ENCODE measurements around the gene BARX2.

BARX2 gene

GRCh38 chr11:129417458-129417857 lies 41.8 kb downstream of the BARX2 start:
- TF ChIP-seq IKZF3 (tag by site-specific recombination; IDR thresholded peaks at IDR 0.05) (no peak), ZBTB17 (tag by site-specific recombination; IDR thresholded peaks at IDR 0.05) (no peak), ZNF366 (tag by site-specific recombination; conservative IDR thresholded peaks at IDR 0.05) (no peak), ZNF140 (tag by site-specific recombination; IDR thresholded peaks at IDR 0.05) (no peak), ZNF202 (tag by site-specific recombination; IDR thresholded peaks at IDR 0.05; ENCODE audit: borderline replicate concordance) (no peak), MZF1 (tag by site-specific recombination; IDR thresholded peaks at IDR 0.05; ENCODE audit: borderline replicate concordance) (no peak), EGR2 (tag by site-specific recombination; IDR thresholded peaks at IDR 0.05; ENCODE audit: low read depth) (no peak)
- TF ChIP-seq, protein P1, sequence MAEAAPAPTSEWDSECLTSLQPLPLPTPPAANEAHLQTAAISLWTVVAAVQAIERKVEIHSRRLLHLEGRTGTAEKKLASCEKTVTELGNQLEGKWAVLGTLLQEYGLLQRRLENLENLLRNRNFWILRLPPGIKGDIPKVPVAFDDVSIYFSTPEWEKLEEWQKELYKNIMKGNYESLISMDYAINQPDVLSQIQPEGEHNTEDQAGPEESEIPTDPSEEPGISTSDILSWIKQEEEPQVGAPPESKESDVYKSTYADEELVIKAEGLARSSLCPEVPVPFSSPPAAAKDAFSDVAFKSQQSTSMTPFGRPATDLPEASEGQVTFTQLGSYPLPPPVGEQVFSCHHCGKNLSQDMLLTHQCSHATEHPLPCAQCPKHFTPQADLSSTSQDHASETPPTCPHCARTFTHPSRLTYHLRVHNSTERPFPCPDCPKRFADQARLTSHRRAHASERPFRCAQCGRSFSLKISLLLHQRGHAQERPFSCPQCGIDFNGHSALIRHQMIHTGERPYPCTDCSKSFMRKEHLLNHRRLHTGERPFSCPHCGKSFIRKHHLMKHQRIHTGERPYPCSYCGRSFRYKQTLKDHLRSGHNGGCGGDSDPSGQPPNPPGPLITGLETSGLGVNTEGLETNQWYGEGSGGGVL (tag by site-specific recombination; IDR thresholded peaks at IDR 0.05): no peak
- CTCF ChIA-PET: no interaction called here
- POLR2A ChIA-PET: no interaction called here

GRCh38 chr11:129418039-129418438 lies 42.4 kb downstream of the BARX2 start:
- Histone ChIP-seq H3K27ac (ENCODE audit: extremely low read depth, low read depth, low read length) (no peak overlapping the region), H3K9me3 (ENCODE audit: control insufficient read depth, insufficient read depth, low read depth, low read length) (no peaks in the 10 kb centered on the region), H3K4me1 (ENCODE audit: control insufficient read depth, insufficient read depth, low read length) (no peaks in the 10 kb centered on the region), H3K36me3 (ENCODE audit: control insufficient read depth in 2 of 2, insufficient read depth in 1 of 2, low read length in 2 of 2) (no peaks in the 10 kb centered on the region), H3K4me3 (ENCODE audit: low read depth, low read length) (no peak overlapping the region)
- ChIA-PET CTCF (no interaction called here), POLR2A (interaction anchor here (0.6 kb wide), 1 partner anchor 573 kb away, joined by 4 read pairs; no protein-coding TSS in a partner anchor)
- no peak for TF ChIP-seq ZNF350 (tag by site-specific recombination; IDR thresholded peaks at IDR 0.05)
- no peak for TF ChIP-seq ZBTB7A (tag by site-specific recombination; IDR thresholded peaks at IDR 0.05; ENCODE audit: low read depth)
- no peak for TF ChIP-seq KLF7 (tag by site-specific recombination; IDR thresholded peaks at IDR 0.05; ENCODE audit: borderline replicate concordance)
- TF ChIP-seq ZBTB1 (tag by site-specific recombination; IDR thresholded peaks at IDR 0.05): no peak
- TF ChIP-seq ZNF391 (tag by site-specific recombination; IDR thresholded peaks at IDR 0.05; ENCODE audit: borderline replicate concordance, low read depth): no peak
- TF ChIP-seq BCL11A (tag by site-specific recombination; IDR thresholded peaks at IDR 0.05; ENCODE audit: low read depth): no peak
- no peak for TF ChIP-seq MEIS1 (CRISPR knock-in tag; IDR thresholded peaks at IDR 0.05; ENCODE audit: borderline replicate concordance)
- TF ChIP-seq GLIS2 (tag by site-specific recombination; IDR thresholded peaks at IDR 0.05): no peak
- TF ChIP-seq ZNF626 (tag by site-specific recombination; IDR thresholded peaks at IDR 0.05): no peak
- no peak for TF ChIP-seq ZNF544 (tag by site-specific recombination; IDR thresholded peaks at IDR 0.05)
- no peak for TF ChIP-seq SP7 (tag by site-specific recombination; IDR thresholded peaks at IDR 0.05)

More at GRCh38 chr11:129417458-129417857, 41.8 kb downstream of the BARX2 start:
- Histone ChIP-seq H3K4me1 (ENCODE audit: control insufficient read depth, insufficient read depth, low read length) (no peaks in the 10 kb centered on the region), H3K9me3 (ENCODE audit: control insufficient read depth, insufficient read depth, low read depth, low read length) (no peaks in the 10 kb centered on the region), H3K27ac (ENCODE audit: extremely low read depth, low read depth, low read length) (no peak overlapping the region), H3K36me3 (ENCODE audit: control insufficient read depth in 2 of 2, insufficient read depth in 1 of 2, low read length in 2 of 2) (no peaks in the 10 kb centered on the region), H3K4me3 (ENCODE audit: low read depth, low read length) (no peak overlapping the region)

DNA sequence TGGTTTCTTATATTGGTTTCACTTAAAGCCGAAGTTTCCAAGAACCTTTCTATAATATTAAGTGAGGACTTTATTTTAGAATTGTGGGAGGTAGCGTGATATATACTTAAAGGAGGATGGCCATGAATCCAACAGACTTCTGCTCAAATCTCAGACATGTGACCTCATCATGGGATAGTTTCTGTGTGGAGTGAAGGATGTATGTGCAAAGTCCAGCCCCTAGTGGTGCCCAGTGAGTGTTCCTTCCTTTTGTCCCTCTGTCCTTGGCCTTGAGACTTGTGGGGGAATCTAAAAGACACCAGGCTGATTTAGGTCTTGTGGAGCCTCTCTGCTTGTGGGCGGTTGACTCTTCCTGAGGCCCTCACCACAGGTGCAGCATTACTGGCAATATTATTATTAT lies 43.7 kb downstream of the BARX2 start:
- ChIA-PET POLR2A (no interaction called here), CTCF (no interaction called here)
- Histone ChIP-seq H3K9me3 (ENCODE audit: control insufficient read depth, insufficient read depth, low read depth, low read length) (no peaks in the 10 kb centered on the region), H3K36me3 (ENCODE audit: control insufficient read depth in 2 of 2, insufficient read depth in 1 of 2, low read length in 2 of 2) (no peaks in the 10 kb centered on the region), H3K4me1 (ENCODE audit: control insufficient read depth, insufficient read depth, low read length) (no peaks in the 10 kb centered on the region), H3K27ac (ENCODE audit: extremely low read depth, low read depth, low read length) (no peak overlapping the region), H3K4me3 (ENCODE audit: low read depth, low read length) (no peak overlapping the region)
- TF ChIP-seq, protein P2, sequence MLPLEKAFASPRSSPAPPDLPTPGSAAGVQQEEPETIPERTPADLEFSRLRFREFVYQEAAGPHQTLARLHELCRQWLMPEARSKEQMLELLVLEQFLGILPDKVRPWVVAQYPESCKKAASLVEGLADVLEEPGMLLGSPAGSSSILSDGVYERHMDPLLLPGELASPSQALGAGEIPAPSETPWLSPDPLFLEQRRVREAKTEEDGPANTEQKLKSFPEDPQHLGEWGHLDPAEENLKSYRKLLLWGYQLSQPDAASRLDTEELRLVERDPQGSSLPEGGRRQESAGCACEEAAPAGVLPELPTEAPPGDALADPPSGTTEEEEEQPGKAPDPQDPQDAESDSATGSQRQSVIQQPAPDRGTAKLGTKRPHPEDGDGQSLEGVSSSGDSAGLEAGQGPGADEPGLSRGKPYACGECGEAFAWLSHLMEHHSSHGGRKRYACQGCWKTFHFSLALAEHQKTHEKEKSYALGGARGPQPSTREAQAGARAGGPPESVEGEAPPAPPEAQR (tag by site-specific recombination; IDR thresholded peaks at IDR 0.05): no peak

Measured in HEK293 (cell line).